ENCODE results near the gene CYP4B1.

The CYP4B1 gene

DNA sequence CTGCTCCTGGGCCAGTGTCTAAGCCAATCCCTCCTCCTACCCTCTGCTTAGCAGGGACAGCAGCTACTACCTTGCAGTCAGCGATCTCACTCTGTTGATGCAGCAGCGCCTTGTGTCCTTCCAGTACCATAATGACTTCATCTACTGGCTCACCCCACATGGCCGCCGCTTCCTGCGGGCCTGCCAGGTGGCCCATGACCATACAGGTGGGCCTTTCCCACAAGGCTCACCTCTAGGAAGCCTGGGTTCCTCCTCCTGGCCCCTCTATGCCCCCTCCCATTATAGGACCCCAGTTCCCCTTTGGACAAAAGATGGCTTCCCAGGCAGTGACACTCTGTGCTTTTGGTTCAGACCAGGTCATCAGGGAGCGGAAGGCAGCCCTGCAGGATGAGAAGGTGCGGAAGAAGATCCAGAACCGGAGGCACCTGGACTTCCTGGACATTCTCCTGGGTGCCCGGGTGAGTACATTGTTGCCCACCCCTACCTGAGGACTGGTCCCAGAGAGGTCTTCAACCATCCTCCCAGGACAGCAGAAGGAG is 15.1 kb downstream of the CYP4B1 start:
- TF ChIP-seq POLR2AphosphoS5 (IDR thresholded peaks at IDR 0.05; ENCODE audit: borderline replicate concordance, low read depth, low read length) (no peak), EZH2 (IDR thresholded peaks at IDR 0.05) (no peak)
- H3K9ac ChIP-seq (ENCODE audit: insufficient read length), result no peak overlapping the region

DNA sequence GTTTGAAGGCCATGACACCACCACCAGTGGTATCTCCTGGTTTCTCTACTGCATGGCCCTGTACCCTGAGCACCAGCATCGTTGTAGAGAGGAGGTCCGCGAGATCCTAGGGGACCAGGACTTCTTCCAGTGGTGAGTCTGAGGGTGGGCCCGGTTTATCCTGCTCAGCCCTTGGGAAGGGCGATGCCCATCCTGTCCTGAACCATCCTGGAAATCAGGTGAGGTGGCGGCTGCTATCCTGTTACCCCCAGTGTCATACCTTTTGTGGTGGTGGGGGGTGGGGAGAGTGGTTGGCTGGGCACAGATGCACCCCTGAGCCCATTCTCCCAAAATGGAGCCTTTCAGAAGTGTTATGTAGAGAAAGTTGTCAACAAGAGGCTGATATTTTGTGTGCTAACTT is 16.3 kb downstream of the CYP4B1 start:
- H3K36me3 ChIP-seq (ENCODE audit: insufficient read depth, low read length), result no peaks in the 10 kb centered on the region
- H3K27ac ChIP-seq, result no peak overlapping the region
- H3K9ac ChIP-seq (ENCODE audit: insufficient read length), result no peak overlapping the region
- no peaks in the 10 kb centered on the region for H3K9me3 ChIP-seq (ENCODE audit: low read depth, low read length)
- TF ChIP-seq POLR2AphosphoS5 (IDR thresholded peaks at IDR 0.05; ENCODE audit: borderline replicate concordance, low read depth, low read length) (no peak), FOXP2 (optimal IDR thresholded peaks at IDR 0.05; ENCODE audit: control extremely low read depth, extremely low read length, insufficient read depth) (no peak), EZH2 (IDR thresholded peaks at IDR 0.05) (no peak)
- DNase-seq (ENCODE audit: low read depth, low spot score), result no peak
- no peak overlapping the region for H3K4me3 ChIP-seq

More for the DNA sequence above, 15.1 kb downstream of the CYP4B1 start:
- Histone ChIP-seq H3K27ac (no peak overlapping the region), H3K36me3 (ENCODE audit: insufficient read depth, low read length) (no peaks in the 10 kb centered on the region), H3K9me3 (ENCODE audit: low read depth, low read length) (no peaks in the 10 kb centered on the region), H3K4me3 (no peak overlapping the region)
- DNase-seq (ENCODE audit: low read depth, low spot score), result no peak

DNA sequence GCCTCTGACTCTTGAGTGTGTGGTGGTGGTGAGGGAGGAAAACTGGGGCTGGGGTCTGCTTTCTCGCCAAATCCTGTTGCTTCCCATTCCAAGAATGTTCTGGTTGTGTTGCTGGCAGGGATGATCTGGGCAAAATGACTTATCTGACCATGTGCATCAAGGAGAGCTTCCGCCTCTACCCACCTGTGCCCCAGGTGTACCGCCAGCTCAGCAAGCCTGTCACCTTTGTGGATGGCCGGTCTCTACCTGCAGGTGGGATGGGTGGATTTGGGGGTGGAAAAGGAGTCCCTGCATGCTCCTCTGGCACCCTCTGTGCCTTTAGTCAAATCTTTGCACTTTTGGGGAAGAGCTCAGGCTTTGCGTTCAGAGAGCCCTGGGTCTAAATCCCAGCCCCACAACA is 18.1 kb downstream of the CYP4B1 start:
- no peak for DNase-seq (ENCODE audit: low read depth, low spot score)
- TF ChIP-seq EZH2 (IDR thresholded peaks at IDR 0.05) (no peak), FOXP2 (optimal IDR thresholded peaks at IDR 0.05; ENCODE audit: control extremely low read depth, extremely low read length, insufficient read depth) (no peak), POLR2AphosphoS5 (IDR thresholded peaks at IDR 0.05; ENCODE audit: borderline replicate concordance, low read depth, low read length) (no peak)
- H3K27ac ChIP-seq, result no peak overlapping the region
- no peaks in the 10 kb centered on the region for H3K36me3 ChIP-seq (ENCODE audit: insufficient read depth, low read length)
- H3K9ac ChIP-seq (ENCODE audit: insufficient read length), result no peak overlapping the region
- H3K4me3 ChIP-seq, result no peak overlapping the region
- H3K9me3 ChIP-seq (ENCODE audit: low read depth, low read length), result no peaks in the 10 kb centered on the region

DNA sequence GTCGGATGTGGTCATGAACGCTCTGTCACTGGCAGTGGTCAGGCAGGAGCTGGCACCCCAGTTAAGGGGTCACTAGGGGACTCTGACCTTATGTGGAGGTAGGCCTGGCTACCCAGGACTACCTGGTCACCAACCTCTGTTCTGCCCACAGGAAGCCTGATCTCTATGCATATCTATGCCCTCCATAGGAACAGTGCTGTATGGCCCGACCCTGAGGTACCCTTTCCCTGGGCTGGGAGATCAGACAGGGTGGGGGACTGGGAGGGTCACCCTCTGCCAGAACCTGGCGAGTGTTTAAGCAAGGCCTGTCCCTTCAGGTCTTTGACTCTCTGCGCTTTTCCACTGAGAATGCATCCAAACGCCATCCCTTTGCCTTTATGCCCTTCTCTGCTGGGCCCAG is 19.0 kb downstream of the CYP4B1 start:
- Histone ChIP-seq H3K9ac (ENCODE audit: insufficient read length) (no peak overlapping the region), H3K36me3 (ENCODE audit: insufficient read depth, low read length) (no peaks in the 10 kb centered on the region), H3K27ac (no peak overlapping the region), H3K9me3 (ENCODE audit: low read depth, low read length) (no peaks in the 10 kb centered on the region), H3K4me3 (no peak overlapping the region)
- no peak for DNase-seq (ENCODE audit: low read depth, low spot score)
- no peak for TF ChIP-seq POLR2AphosphoS5 (IDR thresholded peaks at IDR 0.05; ENCODE audit: borderline replicate concordance, low read depth, low read length)

DNA sequence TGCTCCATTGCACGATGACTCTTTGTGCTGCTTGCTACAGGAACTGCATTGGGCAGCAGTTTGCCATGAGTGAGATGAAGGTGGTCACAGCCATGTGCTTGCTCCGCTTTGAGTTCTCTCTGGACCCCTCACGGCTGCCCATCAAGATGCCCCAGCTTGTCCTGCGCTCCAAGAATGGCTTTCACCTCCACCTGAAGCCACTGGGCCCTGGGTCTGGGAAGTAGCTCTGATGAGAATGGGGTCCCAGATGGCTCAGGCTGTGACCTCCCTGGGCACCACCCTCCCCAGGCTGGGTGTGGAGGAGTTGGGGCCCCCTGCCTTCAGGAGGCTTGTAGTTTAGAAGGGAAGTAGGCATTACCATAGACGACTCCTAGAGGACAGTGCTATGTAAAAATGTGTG is 19.7 kb downstream of the CYP4B1 start:
- H3K36me3 ChIP-seq (ENCODE audit: insufficient read depth, low read length), result no peaks in the 10 kb centered on the region
- H3K9me3 ChIP-seq (ENCODE audit: low read depth, low read length), result no peaks in the 10 kb centered on the region
- H3K9ac ChIP-seq (ENCODE audit: insufficient read length), result no peak overlapping the region
- no peak overlapping the region for H3K27ac ChIP-seq
- no peak overlapping the region for H3K4me3 ChIP-seq
- TF ChIP-seq EZH2 (IDR thresholded peaks at IDR 0.05), result no peak
- no peak for TF ChIP-seq FOXP2 (optimal IDR thresholded peaks at IDR 0.05; ENCODE audit: control extremely low read depth, extremely low read length, insufficient read depth)
- TF ChIP-seq POLR2AphosphoS5 (IDR thresholded peaks at IDR 0.05; ENCODE audit: borderline replicate concordance, low read depth, low read length), result no peak
- DNase-seq (ENCODE audit: low read depth, low spot score), result no peak

DNA sequence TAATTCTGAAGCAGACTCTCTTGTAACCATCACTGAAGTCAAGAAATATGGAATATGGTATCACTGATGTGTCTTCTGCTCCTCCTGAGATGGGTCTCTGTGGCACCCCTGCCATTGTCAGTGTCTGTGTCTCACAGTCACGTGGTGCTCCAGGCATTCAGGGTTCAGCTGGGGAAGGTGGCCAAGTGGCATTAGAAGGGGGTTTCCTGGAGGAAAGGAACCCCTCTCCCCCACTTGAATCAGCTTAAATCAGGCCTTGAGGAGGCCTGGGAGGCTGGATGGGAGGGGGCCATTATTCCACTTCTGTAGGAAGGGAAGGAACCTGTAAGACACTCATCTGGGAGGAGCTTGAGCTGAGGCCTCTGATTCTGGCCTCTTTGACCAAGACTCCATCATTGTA is 20.5 kb downstream of the CYP4B1 start:
- Histone ChIP-seq H3K27ac (no peak overlapping the region), H3K4me3 (no peak overlapping the region), H3K9me3 (ENCODE audit: low read depth, low read length) (no peaks in the 10 kb centered on the region), H3K9ac (ENCODE audit: insufficient read length) (no peak overlapping the region), H3K36me3 (ENCODE audit: insufficient read depth, low read length) (no peaks in the 10 kb centered on the region)
- TF ChIP-seq POLR2AphosphoS5 (IDR thresholded peaks at IDR 0.05; ENCODE audit: borderline replicate concordance, low read depth, low read length) (no peak), EZH2 (IDR thresholded peaks at IDR 0.05) (no peak), FOXP2 (optimal IDR thresholded peaks at IDR 0.05; ENCODE audit: control extremely low read depth, extremely low read length, insufficient read depth) (no peak)
- DNase-seq (ENCODE audit: low read depth, low spot score), result no peak

DNA sequence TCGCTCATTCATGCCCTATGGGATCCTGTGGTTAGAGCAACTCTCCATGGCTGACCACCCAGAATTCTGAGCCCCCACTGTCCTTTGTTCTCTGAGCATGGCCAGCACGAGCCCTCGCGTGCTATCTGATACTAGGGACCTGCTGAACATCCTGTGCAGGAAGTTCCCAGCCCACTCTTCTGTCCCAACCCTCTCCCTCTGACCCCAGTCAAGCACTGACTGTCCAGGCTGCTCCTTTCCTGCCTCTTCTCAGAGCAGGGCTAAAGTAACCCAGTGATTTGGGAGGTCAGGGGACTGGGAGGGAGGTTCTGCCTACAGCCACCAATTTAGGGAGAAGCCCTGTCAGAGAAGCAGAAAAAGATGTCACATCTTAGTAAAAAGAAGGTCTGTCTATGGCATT is 21.2 kb downstream of the CYP4B1 start:
- Histone ChIP-seq H3K4me3 (no peak overlapping the region), H3K9ac (ENCODE audit: insufficient read length) (no peak overlapping the region), H3K36me3 (ENCODE audit: insufficient read depth, low read length) (no peaks in the 10 kb centered on the region), H3K9me3 (ENCODE audit: low read depth, low read length) (no peaks in the 10 kb centered on the region), H3K27ac (no peak overlapping the region)
- DNase-seq (ENCODE audit: low read depth, low spot score), result no peak
- TF ChIP-seq EZH2 (IDR thresholded peaks at IDR 0.05), result no peak
- TF ChIP-seq FOXP2 (optimal IDR thresholded peaks at IDR 0.05; ENCODE audit: control extremely low read depth, extremely low read length, insufficient read depth), result no peak
- no peak for TF ChIP-seq POLR2AphosphoS5 (IDR thresholded peaks at IDR 0.05; ENCODE audit: borderline replicate concordance, low read depth, low read length)

DNA sequence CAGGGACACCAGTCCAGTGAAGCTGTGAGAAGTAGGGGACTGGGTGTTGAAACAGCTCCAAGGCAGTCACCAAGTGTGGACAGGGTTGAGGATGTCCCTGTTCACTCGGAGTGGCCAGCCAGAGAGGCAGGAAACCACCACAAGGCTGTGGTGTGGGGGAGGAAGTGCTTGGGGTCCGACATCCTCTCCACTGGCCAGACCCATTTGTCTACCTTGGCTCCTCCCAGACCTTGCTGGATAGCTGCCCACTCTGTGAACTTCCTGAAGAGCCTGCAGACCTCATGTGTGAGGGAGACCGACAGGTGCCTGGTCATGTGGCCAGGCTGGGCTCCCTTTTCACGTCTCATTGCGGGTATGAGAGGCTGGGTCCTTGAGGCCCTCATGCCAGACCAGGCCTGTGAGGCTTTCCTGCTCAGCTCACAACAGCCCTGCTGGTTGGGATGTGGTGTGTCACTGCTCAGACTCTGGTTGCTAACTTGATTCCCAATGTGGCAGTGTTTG is 21.8 kb downstream of the CYP4B1 start:
- Histone ChIP-seq H3K36me3 (ENCODE audit: insufficient read depth, low read length) (no peaks in the 10 kb centered on the region), H3K27ac (no peak overlapping the region), H3K9ac (ENCODE audit: insufficient read length) (no peak overlapping the region), H3K9me3 (ENCODE audit: low read depth, low read length) (no peaks in the 10 kb centered on the region), H3K4me3 (no peak overlapping the region)
- no peak for DNase-seq (ENCODE audit: low read depth, low spot score)
- no peak for TF ChIP-seq POLR2AphosphoS5 (IDR thresholded peaks at IDR 0.05; ENCODE audit: borderline replicate concordance, low read depth, low read length)
- no peak for TF ChIP-seq EZH2 (IDR thresholded peaks at IDR 0.05)
- TF ChIP-seq FOXP2 (optimal IDR thresholded peaks at IDR 0.05; ENCODE audit: control extremely low read depth, extremely low read length, insufficient read depth), result no peak

DNA sequence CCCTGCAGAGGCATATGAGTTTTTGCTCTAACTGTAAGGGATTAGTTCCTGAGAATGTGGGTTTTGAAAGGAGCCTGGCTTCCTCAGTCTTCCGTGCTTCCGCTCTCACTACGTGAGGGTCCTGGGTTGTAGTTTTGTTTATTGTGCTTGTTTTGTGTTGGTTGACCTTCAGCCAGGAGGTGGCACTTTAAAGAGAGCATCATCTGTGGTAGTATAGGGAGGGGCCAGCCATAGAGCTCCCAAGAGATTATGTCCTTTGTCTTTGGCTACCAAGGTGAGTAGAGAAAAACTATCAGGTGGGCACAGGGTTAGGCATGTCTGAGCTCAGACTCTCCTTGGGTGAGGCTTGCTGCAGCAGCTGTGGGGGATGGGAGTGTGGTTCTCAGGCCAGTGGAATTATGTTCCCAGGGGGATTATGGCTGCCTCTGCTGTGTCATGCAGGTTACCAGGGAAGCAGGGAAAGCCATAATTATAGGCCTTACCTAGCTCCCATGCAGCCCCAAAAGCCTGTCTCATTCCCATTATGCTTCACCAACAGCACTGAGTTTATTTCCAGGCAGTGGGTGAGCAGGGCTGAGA is 23.5 kb downstream of the CYP4B1 start:
- H3K4me3 ChIP-seq, result no peak overlapping the region
- no peak for DNase-seq (ENCODE audit: low read depth, low spot score)
- H3K9ac ChIP-seq (ENCODE audit: insufficient read length), result no peak overlapping the region
- H3K27ac ChIP-seq, result no peak overlapping the region
- no peak for TF ChIP-seq FOXP2 (optimal IDR thresholded peaks at IDR 0.05; ENCODE audit: control extremely low read depth, extremely low read length, insufficient read depth)
- no peak for TF ChIP-seq POLR2AphosphoS5 (IDR thresholded peaks at IDR 0.05; ENCODE audit: borderline replicate concordance, low read depth, low read length)
- no peak for TF ChIP-seq EZH2 (IDR thresholded peaks at IDR 0.05)
- no peaks in the 10 kb centered on the region for H3K36me3 ChIP-seq (ENCODE audit: insufficient read depth, low read length)
- no peaks in the 10 kb centered on the region for H3K9me3 ChIP-seq (ENCODE audit: low read depth, low read length)

Measured in SK-N-MC (cell line).